H1 (cell line): ENCODE results near the gene SYNDIG1. TPM values are rescaled to one million over a fixed set of nuclear protein-coding genes. Genes with fewer than 3 reads are reported as not detected.

Experiments used
- TBP ChIP-seq: IDR thresholded peaks from 2 replicates; pipeline ENCODE4 v1.6.1; 2011; ENCODE audit warnings: low read depth, low read length, improper control_type of control experiment
- polyA plus RNA-seq, 7 experiments: library from polyadenylated mRNA; depleted of rRNA in 3 of 7; stranded (reverse) in 5 of 7; unstranded in 2 of 7; fragments of >200 nt in 5 of 7; fragments of 200-250 nt in 2 of 7; gene quantifications; 1 replicate in 5 of 7; 2 replicates in 1 of 7; 4 replicates in 1 of 7; pipeline versions ENCODE4 v1.2.1 to v1.2.3, GENCODE V29; 2011 to 2013; ENCODE audit warnings: missing spikeins in 2 of 7, mixed read lengths in 2 of 7
- total RNA-seq: library from RNA; stranded (reverse); fragmentation: NEBNext Ultra II Directional; extraction: Animal tissue kit (Norgen Biotek cat#: 25700); gene quantifications from 2 replicates; pipeline ENCODE4 v1.2.1, GENCODE V29; 2021

The SYNDIG1 gene
- total and polyA plus RNA-seq, 2 of the 8 experiments (the other 6 are each of a cell fraction or from before 2014, with no cell fraction given) = 6.5 to 7.8 TPM

DNA sequence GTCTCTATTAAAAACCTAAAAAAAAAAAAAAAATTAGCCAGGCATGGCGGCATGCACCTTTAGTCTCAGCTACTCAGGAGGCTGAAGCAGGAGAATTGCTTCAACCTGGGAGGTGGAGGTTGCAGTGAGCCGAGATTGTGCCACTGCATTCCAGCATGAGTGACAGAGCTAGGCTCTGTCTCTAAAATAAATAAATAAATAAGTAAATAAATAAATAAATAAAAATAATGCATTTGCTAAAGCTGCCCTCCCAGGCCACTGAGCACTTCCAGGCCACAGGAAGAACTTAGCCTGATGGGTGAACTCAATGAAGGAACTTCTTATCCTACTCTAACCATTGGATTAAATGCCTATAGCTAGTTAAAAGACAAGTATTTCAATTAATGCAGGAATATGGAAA lies 104.9 kb downstream of the SYNDIG1 start (continued):
- no peak for TF ChIP-seq TBP
